Glutamatergic neuron (in vitro differentiated cells): ENCODE data around the gene ACACB. TPM values are rescaled to one million over a fixed set of nuclear protein-coding genes. Genes with fewer than 3 reads are reported as not detected.
A peak's percentile ranks its signal among the peaks of the same experiment; 100 is the strongest.

Experiments
- DNase-seq: peaks from one replicate; pipeline ENCODE4 v3.0.0; 2022
- H3K27ac Mint-ChIP-seq: one replicate; pipeline ENCODE4 v1.8.0; 2020; ENCODE audit warnings: mild to moderate bottlenecking, mixed read lengths, inconsistent platforms; ENCODE audit not compliant: unreplicated experiment
- H3K27me3 Mint-ChIP-seq: one replicate; pipeline ENCODE4 v1.8.0; 2020; ENCODE audit warnings: mild to moderate bottlenecking, moderate library complexity, mixed read lengths, inconsistent platforms; ENCODE audit not compliant: unreplicated experiment
- H3K36me3 Mint-ChIP-seq: one replicate; pipeline ENCODE4 v1.8.0; 2020; ENCODE audit warnings: mild to moderate bottlenecking, mixed read lengths, inconsistent platforms; ENCODE audit not compliant: unreplicated experiment
- H3K4me1 Mint-ChIP-seq: one replicate; pipeline ENCODE4 v1.8.0; 2020; ENCODE audit warnings: mild to moderate bottlenecking, low read depth, mixed read lengths, inconsistent platforms; ENCODE audit not compliant: unreplicated experiment
- H3K4me3 Mint-ChIP-seq: one replicate; pipeline ENCODE4 v1.8.0; 2020; ENCODE audit warnings: mild to moderate bottlenecking, mixed read lengths, inconsistent platforms; ENCODE audit not compliant: unreplicated experiment
- H3K9me3 Mint-ChIP-seq: one replicate; pipeline ENCODE4 v1.8.0; 2020; ENCODE audit warnings: mild to moderate bottlenecking, moderate library complexity, mixed read lengths, inconsistent platforms; ENCODE audit not compliant: unreplicated experiment
- total RNA-seq: library from RNA; stranded (reverse); fragmentation: NEBNext Ultra II Directional; extraction: Animal tissue kit (Norgen Biotek cat#: 25700); gene quantifications from one replicate; pipeline ENCODE4 v1.2.1, GENCODE V29; 2021; ENCODE audit not compliant: unreplicated experiment
- TF ChIP-seq, protein P1 (sequence below): fragments of 200-600 bp; sonication (generic); IDR thresholded peaks from one replicate; pipeline ENCODE4 v1.5.0; 2021; ENCODE audit not compliant: partially characterized antibody, unreplicated experiment

The ACACB gene
- total RNA-seq, 1 donor from 2014 or later = 3.8 TPM

DNA sequence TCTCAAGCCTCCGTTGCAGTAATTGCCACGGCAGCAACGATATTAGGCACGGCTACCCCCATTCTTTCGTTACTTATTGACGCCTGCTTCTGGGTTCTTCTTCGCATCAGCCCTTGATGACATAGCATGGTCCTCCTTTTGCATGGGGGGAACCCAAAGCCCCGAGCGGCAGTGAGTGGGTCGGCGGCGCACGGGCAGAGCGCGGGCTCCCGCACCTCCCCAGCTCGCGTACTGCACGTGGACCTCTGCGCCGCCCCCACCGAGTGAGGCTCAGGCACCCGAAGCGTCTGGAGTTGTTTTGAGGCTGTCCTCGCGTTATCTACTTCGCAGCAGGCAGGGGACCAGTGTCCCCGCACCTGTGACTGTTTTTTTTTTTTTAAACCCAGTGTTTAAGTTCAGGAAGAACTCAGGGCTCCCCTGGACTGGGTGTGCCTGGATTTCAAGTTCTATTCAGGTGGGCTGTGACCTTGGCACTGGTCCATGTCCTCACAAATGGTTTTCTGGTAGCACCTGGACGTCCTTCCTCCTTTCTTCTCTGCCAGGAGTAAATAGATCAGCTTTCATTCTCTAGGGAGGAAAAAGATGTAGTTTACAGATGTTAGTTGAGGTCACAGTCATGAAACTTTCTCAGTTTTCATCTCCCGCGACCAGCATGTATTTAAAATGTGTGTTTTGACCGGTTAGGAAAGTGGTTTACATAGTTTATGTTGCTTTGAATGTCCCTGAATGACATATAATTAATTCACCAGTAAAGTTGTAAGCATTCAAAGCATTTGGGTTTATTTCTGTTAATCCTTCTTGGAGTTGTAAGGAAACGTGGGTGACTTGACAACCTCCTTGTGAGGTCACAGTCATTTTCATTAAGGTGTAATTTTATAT is 194.1 kb downstream of the ACACB start:
- Mint-ChIP-seq H3K27ac (no peak overlapping the region), H3K9me3 (peaks cover 7% of the 10 kb centered on the region), H3K4me3 (peak overlapping the region; percentile 81), H3K27me3 (peaks cover 13% of the 10 kb centered on the region), H3K36me3 (no peaks in the 10 kb centered on the region), H3K4me1 (peaks cover 6% of the 10 kb centered on the region)
- TF ChIP-seq, protein P1, sequence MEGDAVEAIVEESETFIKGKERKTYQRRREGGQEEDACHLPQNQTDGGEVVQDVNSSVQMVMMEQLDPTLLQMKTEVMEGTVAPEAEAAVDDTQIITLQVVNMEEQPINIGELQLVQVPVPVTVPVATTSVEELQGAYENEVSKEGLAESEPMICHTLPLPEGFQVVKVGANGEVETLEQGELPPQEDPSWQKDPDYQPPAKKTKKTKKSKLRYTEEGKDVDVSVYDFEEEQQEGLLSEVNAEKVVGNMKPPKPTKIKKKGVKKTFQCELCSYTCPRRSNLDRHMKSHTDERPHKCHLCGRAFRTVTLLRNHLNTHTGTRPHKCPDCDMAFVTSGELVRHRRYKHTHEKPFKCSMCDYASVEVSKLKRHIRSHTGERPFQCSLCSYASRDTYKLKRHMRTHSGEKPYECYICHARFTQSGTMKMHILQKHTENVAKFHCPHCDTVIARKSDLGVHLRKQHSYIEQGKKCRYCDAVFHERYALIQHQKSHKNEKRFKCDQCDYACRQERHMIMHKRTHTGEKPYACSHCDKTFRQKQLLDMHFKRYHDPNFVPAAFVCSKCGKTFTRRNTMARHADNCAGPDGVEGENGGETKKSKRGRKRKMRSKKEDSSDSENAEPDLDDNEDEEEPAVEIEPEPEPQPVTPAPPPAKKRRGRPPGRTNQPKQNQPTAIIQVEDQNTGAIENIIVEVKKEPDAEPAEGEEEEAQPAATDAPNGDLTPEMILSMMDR = no peak
- no peak for DNase-seq

Other genes with a start within 250 kb of the ACACB start
- not detected for gene DAO, start 236.5 kb upstream of the ACACB start, total RNA-seq
- gene SVOP, start 95.5 kb upstream of the ACACB start, total RNA-seq = 79.3 TPM
- gene USP30, start 64.0 kb upstream of the ACACB start, total RNA-seq = 14.4 TPM
- 16.4 TPM for gene ALKBH2, start 23.1 kb upstream of the ACACB start, total RNA-seq
- 32.4 TPM for gene UNG, start 19.0 kb upstream of the ACACB start, total RNA-seq
- gene FOXN4, start 192.7 kb downstream of the ACACB start, total RNA-seq = 0.61 TPM
- gene MYO1H, start 231.3 kb downstream of the ACACB start, total RNA-seq = 0.27 TPM